Pancreas (tissue), 10 donors: ENCODE data around the gene KCNJ5. TPM values are rescaled to one million over a fixed set of nuclear protein-coding genes. Genes with fewer than 3 reads are reported as not detected.

Experiments
- ATAC-seq, 4 donors: fragments of 200-7000 bp; cut with Tn5 transposase; one replicate each; pipeline versions ENCODE4 v1.8.0 to v1.9.1; 2020; ENCODE audit warnings: mild to moderate bottlenecking in 4 of 4, moderate library complexity in 4 of 4
- DNase-seq, 6 donors: peaks; one replicate each; pipeline ENCODE4 v3.0.0-alpha.2; 2020
- FAIRE-seq: peaks from 2 replicates; lab custom pipeline; 2012; peaks lifted over from hg19 to GRCh38; lab: Jason Lieb, UNC
- H3K27ac ChIP-seq, 4 donors: fragments of 200-600 bp; sonication (generic); 1 replicate in 3 of 4; 2 replicates in 1 of 4; pipeline versions ENCODE4 v1.5.0 to v1.8.0; 2020
- H3K27me3 ChIP-seq, 4 donors: fragments of 200-600 bp; one replicate each; pipeline ENCODE4 v1.8.0; 2021
- H3K36me3 ChIP-seq, 3 donors: fragments of 200-600 bp; sonication (generic) in 1 of 3; one replicate each; pipeline versions ENCODE4 v1.5.0 to v1.8.0; 2020 to 2021
- H3K4me1 ChIP-seq, 3 donors: fragments of 200-600 bp; one replicate each; pipeline ENCODE4 v1.8.0; 2021
- H3K4me3 ChIP-seq, 4 donors: fragments of 200-600 bp; sonication (generic) in 2 of 4; one replicate each; pipeline versions ENCODE4 v1.5.0 to v1.8.0; 2020 to 2021
- H3K9me3 ChIP-seq, 4 donors: fragments of 200-600 bp; one replicate each; pipeline ENCODE4 v1.8.0; 2021
- CTCF ChIP-seq, 4 donors: fragments of 200-600 bp; sonication (generic) in 3 of 4; IDR thresholded peaks; one replicate each; pipeline versions ENCODE4 v1.5.0 to v1.8.0; 2021; ENCODE audit warnings: antibody characterized with exemption in 4 of 4
- whole genome bisulfite sequencing, 2 donors: extraction: QIAGEN DNeasy Blood & Tissue Kit; methylation state at CpG; one replicate each; pipeline ENCODE4 v1.1.7; 2013; 5-methylcytosine and 5-hydroxymethylcytosine counted together
- intact Hi-C, 3 donors: fragments of 100-400 bp; cut with DNase I; formaldehyde crosslinking; loops; one replicate each; pipeline versions ENCODE4 v1.11.1 to v1.14.2; 2022
- polyA plus RNA-seq, 2 donors: library from polyadenylated mRNA; stranded (reverse); fragments of 200-250 nt; gene quantifications; one replicate each; pipeline ENCODE4 v1.2.3, GENCODE V29; 2013
- total RNA-seq, 6 donors: library from RNA; stranded (reverse); fragmentation: NEBNext Ultra II Directional in 4 of 6; extraction: Animal tissue kit (Norgen Biotek cat#: 25700) in 4 of 6; gene quantifications; one replicate each; pipeline versions ENCODE4 v1.2.1 to v1.2.4, GENCODE V29; 2021 to 2023
- donor health status: healthy with polysubstance abuse.
- donor health status: DM: no; HTN: no; CAD: no; lungs with moderate emphysema.
- donor health status: DM: no; HTN: no; CAD: no.
- donor health status: control.
- donor health status: control.
- donor health status: Bipolar disorder and iron deficiency.
- donor health status: DM: yes; HTN: yes; CAD: no.
- donor health status: DM: no; HTN: no; CAD: no.
- donor health status: DM: no; HTN: no; CAD: no.
- donor health status: DM: yes; HTN: yes; CAD: no.

Gene KCNJ5
- total and polyA plus RNA-seq, 8 donors: 1.1 to 17.6 (median 9.5) TPM

- no peaks in the 10 kb centered on the region for H3K4me1 ChIP-seq
- no peak within 1 kb of the TSS for H3K4me3 ChIP-seq
- WGBS, 2 donors: 46 to 47% methylated on average over 8 of the region's 8 CpGs
- ATAC-seq: peak in 2 of 4 donors; percentile 17 to 43
- H3K36me3 ChIP-seq: no peaks in the 10 kb centered on the region
- no peak for TF ChIP-seq CTCF (IDR thresholded peaks at IDR 0.05)
- DNase-seq: no peak
- intact Hi-C loops: no loop called here
- H3K9me3 ChIP-seq: no peaks in the 10 kb centered on the region
- FAIRE-seq: no peak
- no peaks in the 10 kb centered on the region for H3K27me3 ChIP-seq
- no peak within 1 kb of the TSS for H3K27ac ChIP-seq
Measured at GRCh38 chr11:128867277-128867676, 23.9 kb upstream of the KCNJ5 start, which contains the start of gene KCNJ1. Gene KCNJ1 (minus strand): TSS chr11:128867296. CDS start chr11:128840243, 27,053 bp downstream.

GRCh38 chr11:128868841-128869671 is 22.1 kb upstream of the KCNJ5 start:
- Histone ChIP-seq H3K4me1 (no peaks in the 10 kb centered on the region), H3K27me3 (no peaks in the 10 kb centered on the region), H3K36me3 (no peaks in the 10 kb centered on the region), H3K9me3 (no peaks in the 10 kb centered on the region), H3K27ac (no peak overlapping the region), H3K4me3 (no peak overlapping the region)
- no peak for DNase-seq
- peak in 1 of 4 donors; percentile 56 for ATAC-seq
- intact Hi-C loops: no loop called here
- FAIRE-seq: no peak
- TF ChIP-seq CTCF (IDR thresholded peaks at IDR 0.05): no peak
- 93 to 96% methylated on average over 10 of the region's 10 CpGs for WGBS, 2 donors

- DNase-seq (no peak), FAIRE-seq (no peak), ATAC-seq (no peak)
- TF ChIP-seq CTCF (IDR thresholded peaks at IDR 0.05): no peak
- Histone ChIP-seq H3K36me3 (no peaks in the 10 kb centered on the region), H3K27ac (no peak overlapping the region), H3K9me3 (no peaks in the 10 kb centered on the region), H3K4me3 (no peak overlapping the region), H3K27me3 (no peaks in the 10 kb centered on the region), H3K4me1 (no peaks in the 10 kb centered on the region)
- 85 to 86% methylated on average over 6 of the region's 6 CpGs for WGBS, 2 donors
- intact Hi-C loops: no loop called here
Measured at GRCh38 chr11:128871168-128871610, 20.0 kb upstream of the KCNJ5 start.

- intact Hi-C loops: no loop called here
- FAIRE-seq: no peak
- no peak for ATAC-seq
- H3K4me3 ChIP-seq: no peak overlapping the region
- H3K9me3 ChIP-seq: no peaks in the 10 kb centered on the region
- H3K4me1 ChIP-seq: no peaks in the 10 kb centered on the region
- no peaks in the 10 kb centered on the region for H3K36me3 ChIP-seq
- TF ChIP-seq CTCF (IDR thresholded peaks at IDR 0.05): no peak
- no peaks in the 10 kb centered on the region for H3K27me3 ChIP-seq
- DNase-seq: no peak
- H3K27ac ChIP-seq: no peak overlapping the region
- 82 to 84% methylated on average over 6 of the region's 6 CpGs for WGBS, 2 donors
Measured at GRCh38 chr11:128872094-128872493, 19.1 kb upstream of the KCNJ5 start.

- 90 to 91% methylated on average over 3 of the region's 3 CpGs for WGBS, 2 donors
Measured at GRCh38 chr11:128872594-128872993, 18.6 kb upstream of the KCNJ5 start.

More at GRCh38 chr11:128872594-128872993, 18.6 kb upstream of the KCNJ5 start:
- ATAC-seq (no peak), DNase-seq (no peak), FAIRE-seq (no peak)
- no peak for TF ChIP-seq CTCF (IDR thresholded peaks at IDR 0.05)
- Histone ChIP-seq H3K27ac (no peak overlapping the region), H3K36me3 (no peaks in the 10 kb centered on the region), H3K27me3 (no peaks in the 10 kb centered on the region), H3K4me3 (no peak overlapping the region), H3K4me1 (no peaks in the 10 kb centered on the region), H3K9me3 (no peaks in the 10 kb centered on the region)
- intact Hi-C loops: no loop called here
